Upper lobe of right lung (tissue), 1 donor: ENCODE results near the gene SLC2A6. TPM values are rescaled to one million over a fixed set of nuclear protein-coding genes. Genes with fewer than 3 reads are reported as not detected.

ENCODE experiments used
- ATAC-seq: fragments of 200-7000 bp; cut with Tn5 transposase; one replicate; pipeline ENCODE4 v1.9.1; 2020; ENCODE audit warnings: mild to moderate bottlenecking, moderate library complexity
- DNase-seq: peaks from one replicate; pipeline ENCODE4 v3.0.0-alpha.2; 2020
- H3K27ac ChIP-seq: fragments of 200-600 bp; one replicate; pipeline ENCODE4 v1.8.0; 2022
- H3K27me3 ChIP-seq: fragments of 200-600 bp; one replicate; pipeline ENCODE4 v1.8.0; 2022; ENCODE audit warnings: mild to moderate bottlenecking
- H3K36me3 ChIP-seq: fragments of 200-600 bp; one replicate; pipeline ENCODE4 v1.8.0; 2022
- H3K4me1 ChIP-seq: fragments of 200-600 bp; one replicate; pipeline ENCODE4 v1.8.0; 2022
- H3K4me3 ChIP-seq: fragments of 200-600 bp; one replicate; pipeline ENCODE4 v1.8.0; 2022; ENCODE audit warnings: mild to moderate bottlenecking
- H3K9me3 ChIP-seq: fragments of 200-600 bp; one replicate; pipeline ENCODE4 v1.8.0; 2022
- intact Hi-C: fragments of 100-400 bp; cut with DNase I; formaldehyde crosslinking; loops from one replicate; pipeline ENCODE4 v1.11.0; 2022
- total RNA-seq: library from RNA; stranded (reverse); fragmentation: NEBNext Ultra II Directional; extraction: Animal tissue kit (Norgen Biotek cat#: 25700); gene quantifications from one replicate; pipeline ENCODE4 v1.2.1, GENCODE V29; 2021
- TF ChIP-seq, protein P1 (sequence below): fragments of 200-600 bp; IDR thresholded peaks from one replicate; pipeline ENCODE4 v1.8.0; 2022; ENCODE audit warnings: antibody characterized with exemption
- donor health status: DM: no; HTN: yes; CAD: no; lungs with severe emphysema.

The SLC2A6 gene
- total RNA-seq, 1 donor from 2014 or later, result 11.4 TPM

DNA sequence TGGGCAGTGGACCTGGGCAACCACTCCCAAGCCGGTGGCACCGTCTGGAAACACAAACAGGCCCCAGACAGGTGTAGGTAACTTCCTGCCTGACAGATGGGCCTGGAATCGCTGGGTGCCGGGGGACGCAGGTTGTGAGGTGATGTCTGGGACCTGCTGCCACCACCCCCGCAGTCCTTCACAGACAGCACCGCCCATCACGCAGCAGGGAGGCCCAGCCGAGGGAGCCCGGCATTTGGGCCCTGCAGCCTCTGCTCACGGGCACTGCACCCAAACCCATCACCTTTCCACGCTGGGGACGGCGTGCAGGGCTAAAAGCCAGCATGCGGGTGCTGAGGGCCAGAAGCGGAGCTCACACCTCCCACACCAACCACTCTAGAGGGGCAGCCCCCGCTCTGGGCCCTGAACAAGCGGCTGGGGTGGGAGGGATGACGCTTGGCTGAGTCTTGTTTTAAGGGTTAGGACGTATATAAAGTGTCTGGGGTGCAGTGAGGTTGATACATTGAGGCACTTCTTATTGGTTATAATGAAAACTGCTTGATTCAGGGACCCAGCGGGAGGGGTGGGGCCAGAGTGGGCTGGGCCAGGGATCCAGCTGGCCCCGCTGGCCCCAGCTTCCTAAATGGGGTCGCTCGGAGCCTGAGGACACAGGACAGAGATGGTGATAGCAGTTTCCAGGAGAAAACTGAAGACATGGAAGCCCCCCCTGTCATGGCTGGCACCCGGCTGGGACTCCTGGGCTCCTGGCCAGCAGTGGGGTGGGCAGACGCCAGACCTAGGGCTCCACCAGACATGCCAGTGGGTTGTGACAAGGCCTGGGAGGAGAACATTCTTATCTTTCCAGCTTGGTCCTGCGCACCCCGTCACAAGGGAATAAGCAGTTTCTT lies 34.6 kb upstream of the SLC2A6 start:
- DNase-seq (no peak), ATAC-seq (no peak)
- peaks cover 21% of the 10 kb centered on the region for H3K4me1 ChIP-seq
- H3K27me3 ChIP-seq, result peaks cover 2% of the 10 kb centered on the region
- TF ChIP-seq, protein P1, sequence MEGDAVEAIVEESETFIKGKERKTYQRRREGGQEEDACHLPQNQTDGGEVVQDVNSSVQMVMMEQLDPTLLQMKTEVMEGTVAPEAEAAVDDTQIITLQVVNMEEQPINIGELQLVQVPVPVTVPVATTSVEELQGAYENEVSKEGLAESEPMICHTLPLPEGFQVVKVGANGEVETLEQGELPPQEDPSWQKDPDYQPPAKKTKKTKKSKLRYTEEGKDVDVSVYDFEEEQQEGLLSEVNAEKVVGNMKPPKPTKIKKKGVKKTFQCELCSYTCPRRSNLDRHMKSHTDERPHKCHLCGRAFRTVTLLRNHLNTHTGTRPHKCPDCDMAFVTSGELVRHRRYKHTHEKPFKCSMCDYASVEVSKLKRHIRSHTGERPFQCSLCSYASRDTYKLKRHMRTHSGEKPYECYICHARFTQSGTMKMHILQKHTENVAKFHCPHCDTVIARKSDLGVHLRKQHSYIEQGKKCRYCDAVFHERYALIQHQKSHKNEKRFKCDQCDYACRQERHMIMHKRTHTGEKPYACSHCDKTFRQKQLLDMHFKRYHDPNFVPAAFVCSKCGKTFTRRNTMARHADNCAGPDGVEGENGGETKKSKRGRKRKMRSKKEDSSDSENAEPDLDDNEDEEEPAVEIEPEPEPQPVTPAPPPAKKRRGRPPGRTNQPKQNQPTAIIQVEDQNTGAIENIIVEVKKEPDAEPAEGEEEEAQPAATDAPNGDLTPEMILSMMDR, result no peak
- intact Hi-C loops, result no loop called here
- no peak overlapping the region for H3K27ac ChIP-seq
- H3K4me3 ChIP-seq, result no peak overlapping the region
- H3K9me3 ChIP-seq, result no peaks in the 10 kb centered on the region
- H3K36me3 ChIP-seq, result no peaks in the 10 kb centered on the region

DNA sequence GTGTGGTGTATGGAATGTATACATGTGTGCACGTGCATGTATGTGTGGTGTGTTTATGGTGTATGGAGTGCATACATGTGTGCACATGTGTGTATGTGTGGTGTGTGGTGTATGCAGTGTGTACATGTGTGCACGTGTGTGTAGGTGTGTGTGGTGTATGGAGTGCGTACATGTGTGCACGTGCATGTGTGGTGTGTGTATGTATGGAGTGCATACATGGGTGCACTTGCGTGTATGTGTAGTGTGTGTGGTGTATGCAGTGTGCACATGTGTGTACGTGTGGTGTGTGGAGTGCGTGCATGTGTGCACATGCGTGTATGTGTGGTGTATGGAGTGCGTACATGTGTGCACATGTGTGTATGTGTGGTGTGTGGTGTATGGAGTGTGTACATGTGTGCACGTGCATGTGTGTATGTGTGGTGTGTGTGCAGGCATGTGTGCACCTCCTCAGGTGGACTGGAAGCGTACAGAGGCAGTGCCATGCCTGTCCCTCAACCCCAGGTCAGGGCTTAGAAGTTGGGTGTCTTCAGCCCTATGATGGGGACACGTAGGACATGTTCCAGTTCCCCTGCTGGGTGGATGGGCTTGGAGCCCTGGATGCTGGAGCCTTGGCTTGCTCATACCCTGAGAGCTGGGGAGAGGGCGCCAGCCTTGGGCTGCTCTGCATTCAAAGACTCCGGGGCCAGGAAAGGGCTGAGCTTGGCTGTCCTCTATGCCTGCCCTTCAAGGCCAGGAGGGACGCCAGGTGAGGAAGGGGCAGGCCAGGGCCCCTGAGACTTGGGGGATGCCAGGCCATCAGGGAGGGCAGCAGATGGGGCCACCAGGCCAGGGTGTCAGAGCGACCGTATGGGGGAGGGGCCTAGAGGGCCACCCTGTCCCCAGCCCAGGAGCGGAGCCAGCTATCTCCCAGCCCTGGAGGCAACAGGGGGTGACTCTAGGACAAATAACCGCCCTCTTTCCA lies 33.6 kb upstream of the SLC2A6 start:
- Histone ChIP-seq H3K27me3 (no peaks in the 10 kb centered on the region), H3K9me3 (no peaks in the 10 kb centered on the region), H3K36me3 (no peaks in the 10 kb centered on the region), H3K4me3 (no peak overlapping the region), H3K4me1 (peaks cover 21% of the 10 kb centered on the region), H3K27ac (no peak overlapping the region)
- ATAC-seq (no peak), DNase-seq (no peak)
- intact Hi-C loops, result no loop called here
- TF ChIP-seq, protein P1, result no peak

DNA sequence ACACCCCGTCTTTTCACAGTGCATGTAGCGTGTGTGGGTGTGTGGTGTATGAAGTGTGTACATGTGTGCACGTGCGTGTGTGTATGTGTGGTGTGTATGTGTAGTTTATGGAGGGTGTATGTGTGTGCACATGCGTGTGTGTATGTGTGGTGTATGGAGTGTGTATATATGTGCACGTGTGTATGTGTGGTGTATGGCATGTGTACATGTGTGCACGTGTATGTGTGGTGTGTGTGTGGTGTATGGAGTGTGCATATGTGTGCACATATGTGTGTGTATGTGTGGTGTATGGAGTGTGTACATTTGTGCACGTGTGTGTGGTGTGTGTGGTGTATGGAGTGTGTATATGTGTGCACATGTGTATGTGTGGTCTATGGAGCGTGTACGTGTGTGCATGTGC lies 32.7 kb upstream of the SLC2A6 start:
- intact Hi-C loops, result no loop called here
- Histone ChIP-seq H3K27ac (no peak overlapping the region), H3K4me1 (peaks cover 21% of the 10 kb centered on the region), H3K9me3 (no peaks in the 10 kb centered on the region), H3K27me3 (no peaks in the 10 kb centered on the region), H3K4me3 (no peak overlapping the region), H3K36me3 (no peaks in the 10 kb centered on the region)
- TF ChIP-seq, protein P1, result no peak
- ATAC-seq, result no peak
- no peak for DNase-seq

DNA sequence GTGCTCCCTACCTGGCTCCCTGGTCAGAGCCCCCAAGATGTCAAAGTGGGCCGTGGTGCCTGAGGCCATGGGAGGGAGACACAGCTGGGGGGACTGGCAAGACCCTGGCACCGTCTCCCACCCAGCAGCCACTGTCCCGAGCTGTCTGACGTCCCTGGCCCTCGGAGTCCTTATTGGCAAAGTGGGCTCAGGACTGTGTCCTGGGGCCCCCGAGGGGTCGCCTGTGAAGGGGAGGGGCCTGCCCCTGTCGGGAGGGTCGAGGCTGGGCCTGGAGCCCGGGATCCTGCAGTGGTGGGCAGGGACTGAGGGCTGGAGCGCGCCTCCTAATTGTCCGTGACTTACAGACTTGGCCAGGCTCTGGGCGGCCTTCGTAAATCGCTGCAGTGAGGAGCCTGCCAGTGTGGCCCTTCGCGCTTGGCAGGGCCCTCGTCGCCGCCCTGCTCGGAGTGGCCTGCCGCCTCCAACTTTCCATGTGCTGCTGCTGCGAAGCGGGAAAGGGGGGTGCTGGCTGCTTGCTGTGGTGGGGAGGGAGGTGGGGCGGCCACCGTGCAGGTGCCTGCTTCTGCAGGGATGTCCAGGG lies 32.1 kb upstream of the SLC2A6 start:
- intact Hi-C loops, result no loop called here
- TF ChIP-seq, protein P1, result no peak
- no peaks in the 10 kb centered on the region for H3K27me3 ChIP-seq
- peaks cover 24% of the 10 kb centered on the region for H3K4me1 ChIP-seq
- no peaks in the 10 kb centered on the region for H3K9me3 ChIP-seq
- ATAC-seq (no peak), DNase-seq (no peak)
- no peak overlapping the region for H3K4me3 ChIP-seq
- H3K36me3 ChIP-seq, result no peaks in the 10 kb centered on the region
- no peak overlapping the region for H3K27ac ChIP-seq

DNA sequence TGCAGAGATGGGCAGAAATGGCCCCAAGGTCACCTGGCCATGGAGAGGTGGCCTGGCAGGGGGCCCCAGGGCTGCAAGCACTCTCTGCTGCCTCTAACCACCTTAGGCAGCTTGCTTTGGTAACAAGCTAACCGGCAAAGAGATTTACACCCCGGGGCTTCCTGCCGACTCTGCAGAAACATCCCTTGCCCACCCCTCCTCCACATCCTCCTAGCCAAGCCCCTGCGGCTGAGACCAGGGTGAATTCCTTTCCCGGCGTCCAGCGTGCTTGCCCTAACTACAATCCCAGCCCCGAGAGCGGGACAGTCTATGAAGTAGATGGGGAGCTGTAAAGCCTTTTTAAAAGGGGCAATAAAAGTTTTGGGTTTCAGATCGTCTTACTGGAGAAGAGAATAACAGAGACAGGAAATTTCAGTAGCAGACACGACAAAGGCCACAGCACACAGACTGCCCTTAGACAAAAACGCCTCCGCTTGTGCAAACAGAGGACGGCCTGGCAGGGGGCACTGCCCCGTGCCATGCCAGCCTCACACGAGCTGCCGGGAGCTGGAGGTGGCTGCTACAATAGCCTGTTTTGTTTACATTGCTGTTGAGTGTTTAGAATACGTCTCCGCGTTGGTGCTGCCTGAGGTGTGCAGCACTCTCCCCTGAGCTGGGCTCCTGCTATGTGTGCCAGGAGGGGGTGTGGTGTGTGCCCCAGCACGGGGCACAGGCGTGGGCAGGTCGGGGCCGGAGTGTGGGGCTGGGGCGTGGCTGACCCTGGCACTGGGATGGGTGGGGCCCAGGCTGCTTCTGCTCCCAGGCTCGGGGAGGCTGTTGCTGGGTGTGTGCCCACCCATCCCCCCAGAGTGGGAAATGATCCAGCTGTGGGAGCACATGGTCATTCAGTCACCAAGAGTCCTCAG lies 30.5 kb upstream of the SLC2A6 start:
- DNase-seq, result no peak
- peak; percentile 60 for ATAC-seq
- TF ChIP-seq, protein P1, result no peak
- Histone ChIP-seq H3K36me3 (no peaks in the 10 kb centered on the region), H3K9me3 (no peaks in the 10 kb centered on the region), H3K4me1 (peaks cover 20% of the 10 kb centered on the region), H3K4me3 (no peak overlapping the region), H3K27ac (peak overlapping the region; percentile 36), H3K27me3 (no peaks in the 10 kb centered on the region)
- intact Hi-C loops, result no loop called here
